Bronchial epithelial cell (primary cell): ENCODE data around the gene GPR158. TPM values are rescaled to one million over a fixed set of nuclear protein-coding genes. Genes with fewer than 3 reads are reported as not detected.
A peak's percentile ranks its signal among the peaks of the same experiment; 100 is the strongest.

Source experiments
- DNase-seq: peaks from one replicate; pipeline ENCODE4 v3.0.0-alpha.2; 2010; ENCODE audit warnings: low read depth
- FAIRE-seq: peaks from 2 replicates; lab custom pipeline; 2011; peaks lifted over from hg19 to GRCh38; lab: Jason Lieb, UNC
- H3K27me3 ChIP-seq: 2 replicates; pipeline ENCODE4 v1.5.1; 2011; ENCODE audit warnings: low read length; ENCODE audit not compliant: control insufficient read depth, insufficient read depth
- H3K36me3 ChIP-seq: 2 replicates; pipeline ENCODE4 v1.5.1; 2011; ENCODE audit warnings: low read length; ENCODE audit not compliant: control insufficient read depth, insufficient read depth
- H3K4me3 ChIP-seq: 2 replicates; pipeline ENCODE4 v1.5.1; 2011; ENCODE audit warnings: mild to moderate bottlenecking, low read depth, low read length, control low read depth
- total RNA-seq: library from RNA; depleted of rRNA; stranded (reverse); fragments of >200 nt; gene quantifications from 2 replicates; pipeline ENCODE4 v1.2.1, GENCODE V29; 2014
- TF ChIP-seq, protein P1 (sequence below): IDR thresholded peaks from 2 replicates; pipeline ENCODE4 v1.5.1; 2011; ENCODE audit warnings: mild to moderate bottlenecking, moderate library complexity, low read length, control low read depth, inconsistent platforms; ENCODE audit not compliant: insufficient read depth, severe bottlenecking

Gene GPR158
- total RNA-seq, 1 donor from 2014 or later = under 0.01 TPM

DNA sequence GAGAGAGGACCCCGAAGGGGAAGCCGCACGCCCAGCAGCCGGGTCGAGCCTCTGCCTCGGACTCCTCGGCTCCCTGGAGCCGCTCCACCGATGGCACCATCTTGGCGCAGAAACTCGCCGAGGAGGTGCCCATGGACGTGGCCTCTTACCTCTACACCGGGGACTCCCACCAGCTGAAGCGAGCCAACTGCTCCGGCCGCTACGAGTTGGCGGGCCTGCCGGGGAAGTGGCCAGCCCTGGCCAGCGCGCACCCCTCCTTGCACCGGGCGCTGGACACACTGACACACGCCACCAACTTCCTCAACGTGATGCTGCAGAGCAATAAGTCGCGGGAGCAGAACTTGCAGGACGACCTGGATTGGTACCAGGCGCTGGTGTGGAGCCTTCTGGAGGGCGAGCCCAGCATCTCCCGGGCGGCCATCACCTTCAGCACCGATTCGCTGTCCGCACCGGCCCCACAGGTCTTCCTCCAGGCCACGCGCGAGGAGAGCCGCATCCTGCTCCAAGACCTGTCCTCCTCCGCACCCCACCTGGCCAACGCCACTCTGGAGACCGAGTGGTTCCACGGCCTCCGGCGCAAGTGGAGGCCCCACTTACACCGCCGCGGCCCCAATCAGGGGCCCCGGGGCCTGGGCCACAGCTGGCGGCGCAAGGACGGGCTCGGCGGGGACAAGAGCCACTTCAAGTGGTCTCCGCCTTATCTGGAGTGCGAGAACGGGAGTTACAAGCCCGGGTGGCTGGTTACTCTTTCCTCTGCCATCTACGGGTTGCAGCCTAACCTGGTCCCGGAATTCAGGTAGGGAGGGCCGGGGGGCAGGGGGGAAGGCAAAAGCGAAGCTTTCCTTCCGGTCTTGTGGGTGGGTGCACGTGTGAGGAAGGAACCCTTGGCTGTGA, 973 bp downstream of the GPR158 start:
- FAIRE-seq (no peak), DNase-seq (no peak)
- TF ChIP-seq, protein P1, sequence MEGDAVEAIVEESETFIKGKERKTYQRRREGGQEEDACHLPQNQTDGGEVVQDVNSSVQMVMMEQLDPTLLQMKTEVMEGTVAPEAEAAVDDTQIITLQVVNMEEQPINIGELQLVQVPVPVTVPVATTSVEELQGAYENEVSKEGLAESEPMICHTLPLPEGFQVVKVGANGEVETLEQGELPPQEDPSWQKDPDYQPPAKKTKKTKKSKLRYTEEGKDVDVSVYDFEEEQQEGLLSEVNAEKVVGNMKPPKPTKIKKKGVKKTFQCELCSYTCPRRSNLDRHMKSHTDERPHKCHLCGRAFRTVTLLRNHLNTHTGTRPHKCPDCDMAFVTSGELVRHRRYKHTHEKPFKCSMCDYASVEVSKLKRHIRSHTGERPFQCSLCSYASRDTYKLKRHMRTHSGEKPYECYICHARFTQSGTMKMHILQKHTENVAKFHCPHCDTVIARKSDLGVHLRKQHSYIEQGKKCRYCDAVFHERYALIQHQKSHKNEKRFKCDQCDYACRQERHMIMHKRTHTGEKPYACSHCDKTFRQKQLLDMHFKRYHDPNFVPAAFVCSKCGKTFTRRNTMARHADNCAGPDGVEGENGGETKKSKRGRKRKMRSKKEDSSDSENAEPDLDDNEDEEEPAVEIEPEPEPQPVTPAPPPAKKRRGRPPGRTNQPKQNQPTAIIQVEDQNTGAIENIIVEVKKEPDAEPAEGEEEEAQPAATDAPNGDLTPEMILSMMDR = no peak
- peaks cover 26% of the 10 kb centered on the region for H3K27me3 ChIP-seq
- H3K36me3 ChIP-seq = no peaks in the 10 kb centered on the region
- no peak overlapping the region for H3K4me3 ChIP-seq

DNA sequence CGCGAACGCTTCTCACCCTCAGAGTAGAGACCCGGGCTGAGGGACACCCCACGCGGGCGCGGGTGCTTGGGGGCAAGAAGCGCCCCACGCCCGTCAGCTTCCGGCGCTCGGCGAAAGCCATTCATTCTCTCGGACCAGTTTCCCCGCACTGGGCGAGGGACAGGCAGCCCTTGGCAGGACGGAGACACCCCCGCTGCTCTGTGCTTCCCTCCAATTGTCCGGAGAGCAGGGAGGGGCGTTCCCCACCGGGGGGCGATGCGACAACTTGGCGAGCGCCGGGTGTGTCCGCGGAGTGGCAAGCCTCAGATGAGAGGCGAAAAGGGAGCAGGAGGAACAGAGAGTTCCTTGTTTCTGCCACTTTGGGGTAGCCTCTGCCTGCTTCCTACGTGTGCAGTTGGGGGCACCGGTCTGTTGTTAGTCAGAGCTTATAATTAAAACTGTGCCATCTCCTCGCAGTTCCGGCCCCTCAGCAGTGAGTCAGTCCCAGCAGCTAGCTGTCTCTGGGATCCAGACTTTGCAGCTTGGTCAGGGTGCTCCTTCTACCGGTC, 1.7 kb downstream of the GPR158 start:
- Histone ChIP-seq H3K36me3 (no peaks in the 10 kb centered on the region), H3K27me3 (peaks cover 26% of the 10 kb centered on the region), H3K4me3 (no peak overlapping the region)
- TF ChIP-seq, protein P1 = no peak
- FAIRE-seq (no peak), DNase-seq (no peak)

DNA sequence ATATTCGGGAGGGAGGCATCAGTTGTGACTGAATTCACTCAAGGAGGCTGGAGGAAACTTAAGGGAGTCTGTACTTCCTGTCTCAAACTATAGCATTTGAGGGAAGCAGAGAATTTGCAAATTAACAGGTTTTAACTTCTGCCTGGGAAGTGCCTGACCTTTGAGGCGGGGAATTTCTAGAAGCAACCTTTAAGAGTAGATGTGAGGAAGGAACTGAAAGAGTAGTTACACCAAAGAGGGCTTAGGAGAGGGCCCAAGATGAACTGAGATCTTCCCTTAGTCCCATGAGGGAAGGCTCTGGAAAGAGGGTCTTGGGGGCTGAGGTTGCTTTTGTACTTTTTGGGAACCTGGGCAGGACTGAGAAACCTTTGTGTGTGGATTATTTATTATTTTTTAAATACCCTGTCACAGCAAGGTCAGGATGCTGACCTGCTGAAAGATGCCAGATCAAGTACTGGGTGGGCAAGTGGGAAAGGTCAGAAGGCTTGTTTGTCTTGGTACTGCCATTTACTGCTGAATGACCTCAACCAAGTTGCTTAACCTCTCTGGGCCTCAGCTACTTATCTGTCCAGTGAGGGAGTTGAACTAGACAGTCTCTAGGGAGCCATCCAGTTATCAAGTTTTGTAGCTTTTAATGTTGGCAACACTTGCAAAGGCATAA, 2.4 kb downstream of the GPR158 start:
- DNase-seq = no peak
- no peak overlapping the region for H3K4me3 ChIP-seq
- no peak for FAIRE-seq
- TF ChIP-seq, protein P1 = no peak
- peaks cover 26% of the 10 kb centered on the region for H3K27me3 ChIP-seq
- no peaks in the 10 kb centered on the region for H3K36me3 ChIP-seq

DNA sequence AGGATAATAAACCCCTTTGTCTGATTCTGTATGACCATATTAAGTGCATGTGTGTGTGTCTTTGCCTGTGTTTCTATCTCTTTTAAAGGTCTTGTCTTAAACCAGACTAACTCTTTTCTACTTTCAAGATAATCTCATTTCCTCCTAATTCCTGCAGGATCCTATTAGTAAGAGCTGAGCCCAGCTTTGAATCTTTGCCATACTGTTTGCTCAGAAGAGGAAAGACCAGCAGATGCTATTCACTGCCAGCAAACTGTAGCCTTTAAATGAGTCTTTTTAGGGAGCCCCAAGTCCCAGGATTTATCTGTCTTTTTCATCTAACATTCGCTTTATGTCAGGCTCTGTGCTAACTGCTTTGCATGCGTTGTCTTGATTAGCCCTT, 2.9 kb downstream of the GPR158 start:
- TF ChIP-seq, protein P1 = no peak
- H3K27me3 ChIP-seq = peaks cover 26% of the 10 kb centered on the region

DNA sequence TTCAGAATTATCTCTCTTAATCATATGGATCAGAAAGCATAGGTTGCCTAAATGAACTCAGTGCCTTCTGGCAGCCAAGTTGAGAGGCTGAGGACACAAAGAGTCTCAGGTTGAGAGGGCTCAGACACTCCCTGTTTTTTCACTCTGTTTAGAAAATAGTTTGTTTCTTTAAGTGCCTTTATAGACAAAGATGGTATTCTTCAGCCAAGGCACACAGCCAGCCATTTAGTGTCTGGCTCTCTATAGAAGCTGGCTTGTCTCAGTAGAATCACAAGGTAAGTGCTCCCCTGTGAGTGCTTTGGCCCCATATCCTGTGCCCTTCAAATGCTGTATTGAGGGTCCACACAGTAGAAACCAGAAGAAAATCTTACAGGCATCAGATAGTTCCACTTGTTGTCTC, 3.6 kb downstream of the GPR158 start:
- FAIRE-seq (no peak), DNase-seq (no peak)
- H3K36me3 ChIP-seq = no peaks in the 10 kb centered on the region
- TF ChIP-seq, protein P1 = no peak
- peaks cover 26% of the 10 kb centered on the region for H3K27me3 ChIP-seq
- no peak overlapping the region for H3K4me3 ChIP-seq

More for the DNA sequence above, 2.9 kb downstream of the GPR158 start:
- FAIRE-seq (peak; percentile 47), DNase-seq (no peak)
- no peak overlapping the region for H3K4me3 ChIP-seq
- no peaks in the 10 kb centered on the region for H3K36me3 ChIP-seq
